ENCODE results near the gene HAL. TPM values are rescaled to one million over a fixed set of nuclear protein-coding genes. Genes with fewer than 3 reads are reported as not detected.

HAL gene
- total RNA-seq, 2 donors from 2014 or later: 0.52 TPM; not detected in 1

DNA sequence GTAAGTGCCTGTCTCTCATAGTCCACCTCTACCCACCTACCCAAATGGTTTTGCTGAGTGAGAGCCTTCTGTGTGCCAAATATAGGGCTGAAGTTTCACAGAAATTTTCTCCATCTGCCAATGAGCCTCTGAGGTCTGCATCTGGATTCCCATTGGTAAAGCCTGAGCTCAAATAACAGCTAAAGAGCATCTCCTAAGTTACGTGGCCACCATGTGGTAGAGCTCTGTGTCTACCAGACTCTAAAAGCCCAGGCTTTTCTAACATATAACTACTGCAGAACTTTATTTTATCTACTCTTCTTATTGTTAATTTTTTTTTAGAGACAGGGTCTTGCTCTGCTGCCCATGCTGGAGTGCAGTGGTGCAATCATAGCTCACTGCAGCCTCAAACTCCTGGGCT, 37.0 kb downstream of the HAL start:
- Histone ChIP-seq H3K27me3 (no peaks in the 10 kb centered on the region), H3K36me3 (replicated peaks in 1 of 2; ENCODE audit: insufficient read depth in 1 of 2, low read depth in 2 of 2) (no peaks in the 10 kb centered on the region), H3K4me3 (no peak overlapping the region), H3K27ac (no peak overlapping the region), H3K9me3 (no peaks in the 10 kb centered on the region), H3K4me1 (no peaks in the 10 kb centered on the region)
- intact Hi-C loops (cut with DNase I): no loop called here
- TF ChIP-seq POLR2A (IDR thresholded peaks at IDR 0.05) (no peak), CTCF (IDR thresholded peaks at IDR 0.05) (no peak)
- ATAC-seq (no peak), DNase-seq (no peak)
- WGBS, 2 donors: 16 to 57% methylated on average over 1 of the region's 1 CpG

GRCh38 chr12:95956557-95957145, 39.5 kb downstream of the HAL start:
- H3K9me3 ChIP-seq: no peaks in the 10 kb centered on the region
- no peak overlapping the region for H3K4me3 ChIP-seq
- no peaks in the 10 kb centered on the region for H3K4me1 ChIP-seq
- H3K27ac ChIP-seq: no peak overlapping the region
- 73 to 80% methylated on average over 24 to 27 of the region's 27 CpGs for WGBS, 2 donors
- no peak for TF ChIP-seq CTCF (IDR thresholded peaks at IDR 0.05)
- no peak for TF ChIP-seq POLR2A (IDR thresholded peaks at IDR 0.05)
- DNase-seq (no peak), ATAC-seq (no peak)
- H3K36me3 ChIP-seq (replicated peaks in 1 of 2; ENCODE audit: insufficient read depth in 1 of 2, low read depth in 2 of 2): no peaks in the 10 kb centered on the region
- intact Hi-C loops (cut with DNase I): no loop called here
- H3K27me3 ChIP-seq: no peaks in the 10 kb centered on the region

GRCh38 chr12:95955549-95956159, 40.5 kb downstream of the HAL start:
- H3K27me3 ChIP-seq: no peaks in the 10 kb centered on the region
- no peak for ATAC-seq
- no peak for DNase-seq
- intact Hi-C loops (cut with DNase I): no loop called here
- H3K4me1 ChIP-seq: no peaks in the 10 kb centered on the region
- H3K36me3 ChIP-seq (replicated peaks in 1 of 2; ENCODE audit: insufficient read depth in 1 of 2, low read depth in 2 of 2): no peaks in the 10 kb centered on the region
- no peak overlapping the region for H3K4me3 ChIP-seq
- 83% methylated on average over 7 of the region's 7 CpGs for WGBS, 2 donors
- TF ChIP-seq POLR2A (IDR thresholded peaks at IDR 0.05): no peak
- TF ChIP-seq CTCF (IDR thresholded peaks at IDR 0.05): no peak
- no peaks in the 10 kb centered on the region for H3K9me3 ChIP-seq
- no peak overlapping the region for H3K27ac ChIP-seq

DNA sequence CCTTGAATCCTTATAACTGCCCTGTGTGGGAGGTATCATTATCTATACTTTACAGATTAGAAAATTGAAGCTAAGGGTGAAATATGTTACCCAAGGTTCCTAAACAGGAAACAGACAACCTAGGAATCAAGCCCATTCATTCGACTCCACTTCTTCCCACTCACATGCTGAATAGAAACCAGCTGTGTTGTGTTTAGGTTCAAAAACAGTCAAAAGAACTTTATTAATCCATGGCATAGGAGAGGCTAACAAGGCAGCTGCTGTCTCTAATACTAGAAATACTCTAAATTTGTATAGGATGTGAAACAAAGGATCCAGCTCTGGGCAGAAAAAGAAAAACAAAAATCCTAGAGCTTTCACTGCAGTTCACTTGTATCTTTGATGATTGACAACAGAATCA, 43.1 kb downstream of the HAL start:
- no peak for TF ChIP-seq CTCF (IDR thresholded peaks at IDR 0.05)
- TF ChIP-seq POLR2A (IDR thresholded peaks at IDR 0.05): no peak
- H3K4me1 ChIP-seq: no peaks in the 10 kb centered on the region
- H3K36me3 ChIP-seq (replicated peaks in 1 of 2; ENCODE audit: insufficient read depth in 1 of 2, low read depth in 2 of 2): no peaks in the 10 kb centered on the region
- no peaks in the 10 kb centered on the region for H3K9me3 ChIP-seq
- no peak overlapping the region for H3K4me3 ChIP-seq
- WGBS, 2 donors: 50 to 54% methylated on average over 1 of the region's 1 CpG
- no peaks in the 10 kb centered on the region for H3K27me3 ChIP-seq
- intact Hi-C loops (cut with DNase I): no loop called here
- ATAC-seq (no peak), DNase-seq (no peak)
- no peak overlapping the region for H3K27ac ChIP-seq

DNA sequence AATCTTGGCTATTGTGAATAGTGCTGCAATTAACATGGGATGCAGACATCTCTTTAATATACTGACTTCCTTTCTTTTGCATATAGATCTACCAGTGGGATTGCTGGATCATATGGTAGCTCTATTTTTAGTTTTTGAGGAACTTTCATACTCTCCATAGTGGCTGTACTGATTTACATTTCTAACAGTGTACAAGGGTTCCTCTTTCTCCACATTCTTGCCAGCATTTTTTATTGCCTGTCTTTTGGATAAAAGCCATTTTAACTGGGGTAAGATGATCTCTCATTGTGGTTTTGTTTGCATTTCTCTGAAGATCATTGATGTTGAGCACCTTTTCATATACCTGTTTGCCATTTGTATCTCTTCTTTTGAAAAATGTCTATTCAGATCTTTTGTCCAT, 44.6 kb downstream of the HAL start:
- Histone ChIP-seq H3K9me3 (no peaks in the 10 kb centered on the region), H3K27me3 (no peaks in the 10 kb centered on the region), H3K4me3 (no peak overlapping the region), H3K36me3 (replicated peaks in 1 of 2; ENCODE audit: insufficient read depth in 1 of 2, low read depth in 2 of 2) (no peaks in the 10 kb centered on the region), H3K27ac (no peak overlapping the region), H3K4me1 (no peaks in the 10 kb centered on the region)
- DNase-seq (no peak), ATAC-seq (no peak)
- no peak for TF ChIP-seq POLR2A (IDR thresholded peaks at IDR 0.05)
- TF ChIP-seq CTCF (IDR thresholded peaks at IDR 0.05): no peak
- intact Hi-C loops (cut with DNase I): no loop called here
